ENCODE results near the gene SHISA9. TPM values are rescaled to one million over a fixed set of nuclear protein-coding genes. Genes with fewer than 3 reads are reported as not detected.

The SHISA9 gene
- total and polyA plus RNA-seq, 2 of the 4 experiments (the other 2 are of a cell fraction): under 0.01 TPM; not detected in 1

DNA sequence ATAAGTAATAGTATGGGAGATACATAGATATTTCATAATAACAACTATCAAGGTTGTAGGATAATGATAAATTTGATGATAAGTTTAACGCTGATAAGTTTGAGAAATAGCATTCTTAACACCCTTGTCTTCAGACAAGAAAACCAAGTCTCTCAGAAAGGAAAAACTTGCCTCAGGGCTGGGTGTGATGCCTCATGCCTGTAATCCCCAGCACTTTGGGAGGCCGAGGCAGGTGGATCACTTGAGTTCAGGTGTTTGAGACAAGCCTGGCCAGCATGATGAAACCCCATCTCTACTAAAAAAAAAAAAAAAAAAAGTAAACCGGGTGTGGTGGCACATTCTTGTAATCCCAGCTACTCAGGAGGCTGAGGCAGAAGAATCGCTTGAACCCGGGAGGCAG is 90.7 kb downstream of the SHISA9 start:
- Histone ChIP-seq H3K14ac (replicated peaks; ENCODE audit: low read depth, low read length) (no peak overlapping the region), H3K27ac (ENCODE audit: insufficient read depth, low read length) (no peak overlapping the region), H3K4me2 (ENCODE audit: low read depth, low read length) (no peak overlapping the region), H3K4me3 (ENCODE audit: insufficient read depth, low read depth, low read length) (no peak overlapping the region), H4K91ac (ENCODE audit: insufficient read depth, low read depth, low read length) (no peak overlapping the region), H3K23ac (ENCODE audit: low read depth, low read length) (no peak overlapping the region), H2BK15ac (ENCODE audit: low read depth, low read length) (no peak overlapping the region), H2BK120ac (ENCODE audit: low read depth, low read length) (no peak overlapping the region), H3K18ac (ENCODE audit: low read depth, low read length) (no peak overlapping the region), H3K56ac (ENCODE audit: extremely low read depth, insufficient read depth, low read length) (no peak overlapping the region), H4K8ac (ENCODE audit: low read depth in 2 of 2, low read length in 2 of 2) (no peak overlapping the region), H3K4ac (ENCODE audit: low read depth, low read length) (no peak overlapping the region), H2AFZ (replicated peaks; ENCODE audit: low read length, poor library complexity) (no peak overlapping the region), H3K36me3 (ENCODE audit: control insufficient read depth, insufficient read depth, low read length) (no peaks in the 10 kb centered on the region), H2BK20ac (ENCODE audit: low read depth, low read length) (no peak overlapping the region), H2AK5ac (ENCODE audit: low read depth, low read length) (no peak overlapping the region), H3K79me1 (ENCODE audit: low read depth in 1 of 2, low read length in 2 of 2) (no peaks in the 10 kb centered on the region), H4K5ac (ENCODE audit: low read depth, low read length) (no peak overlapping the region), H3K9me1 (ENCODE audit: insufficient read depth, low read length) (no peaks in the 10 kb centered on the region), H2BK5ac (ENCODE audit: low read depth, low read length, poor library complexity, severe bottlenecking) (no peak overlapping the region), H2AK9ac (replicated peaks; ENCODE audit: low read depth, low read length, poor library complexity) (no peak overlapping the region), H3K9ac (ENCODE audit: low read depth, low read length) (no peak overlapping the region), H3K9me3 (ENCODE audit: control insufficient read depth, insufficient read depth, low read length) (peaks cover 14% of the 10 kb centered on the region), H4K20me1 (ENCODE audit: insufficient read depth, low read length) (no peaks in the 10 kb centered on the region), H3K27me3 (ENCODE audit: control insufficient read depth, insufficient read depth, low read length) (no peaks in the 10 kb centered on the region), H3K4me1 (ENCODE audit: control insufficient read depth, insufficient read depth, low read length) (no peaks in the 10 kb centered on the region)
- ATAC-seq (ENCODE audit: low read depth): no peak
- DNase-seq: no peak
- WGBS, 2 experiments (ENCODE audit: extremely low coverage in 2 of 2, insufficient read length in 1 of 2): no CpG with 5 or more reads among the region's 5 CpGs
- in situ Hi-C loops (cut with MboI; ENCODE audit: low sequenced_read_pairs) (no loop called here), intact Hi-C loops (cut with micrococcal nuclease) (loop anchor here (10.0 kb wide), 1 partner anchor 773 kb away; no protein-coding TSS in a partner anchor), dilution Hi-C loops (cut with HindIII; ENCODE audit: low sequenced_read_pairs, unreplicated experiment) (no loop called here)
- ChIA-PET POLR2A (ENCODE audit: unreplicated experiment) (no interaction called here), CTCF (no interaction called here)
- TF ChIP-seq MAFK (IDR thresholded peaks at IDR 0.05; ENCODE audit: low read depth, low read length) (no peak), POLR2A (IDR thresholded peaks at IDR 0.05; ENCODE audit: low read depth, low read length) (no peak), RCOR1 (IDR thresholded peaks at IDR 0.05; ENCODE audit: insufficient replicate concordance, low read length) (no peak), FOS (IDR thresholded peaks at IDR 0.05; ENCODE audit: low read depth, low read length) (no peak), RFX5 (IDR thresholded peaks at IDR 0.05; ENCODE audit: low read depth, low read length) (no peak), MXI1 (IDR thresholded peaks at IDR 0.05; ENCODE audit: borderline replicate concordance, low read depth, low read length) (no peak), CEBPB (IDR thresholded peaks at IDR 0.05; ENCODE audit: low read depth, low read length) (no peak), SMC3 (IDR thresholded peaks at IDR 0.05; ENCODE audit: low read depth, low read length) (no peak), CHD1 (IDR thresholded peaks at IDR 0.05; ENCODE audit: low read depth, low read length) (no peak), RAD21 (IDR thresholded peaks at IDR 0.05; ENCODE audit: low read length) (no peak)
- TF ChIP-seq, protein P1, sequence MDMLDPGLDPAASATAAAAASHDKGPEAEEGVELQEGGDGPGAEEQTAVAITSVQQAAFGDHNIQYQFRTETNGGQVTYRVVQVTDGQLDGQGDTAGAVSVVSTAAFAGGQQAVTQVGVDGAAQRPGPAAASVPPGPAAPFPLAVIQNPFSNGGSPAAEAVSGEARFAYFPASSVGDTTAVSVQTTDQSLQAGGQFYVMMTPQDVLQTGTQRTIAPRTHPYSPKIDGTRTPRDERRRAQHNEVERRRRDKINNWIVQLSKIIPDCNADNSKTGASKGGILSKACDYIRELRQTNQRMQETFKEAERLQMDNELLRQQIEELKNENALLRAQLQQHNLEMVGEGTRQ (IDR thresholded peaks at IDR 0.05; ENCODE audit: low read depth, low read length): no peak
- BruUV-seq (replicated peaks): no TSS peak
